ENCODE results near the gene MEOX1. TPM values are rescaled to one million over a fixed set of nuclear protein-coding genes. Genes with fewer than 3 reads are reported as not detected.

The MEOX1 gene
- total and polyA plus RNA-seq, 9 donors, result 0.22 to 7.7 (median 1.2) TPM; not detected in 1

GRCh38 chr17:43679911-43680310 is 18.2 kb upstream of the MEOX1 start:
- Histone ChIP-seq H3K36me3 (no peaks in the 10 kb centered on the region), H3K27ac (no peak overlapping the region), H3K4me1 (ENCODE audit: insufficient read depth) (no peaks in the 10 kb centered on the region), H3K4me3 (no peak overlapping the region), H3K27me3 (no peaks in the 10 kb centered on the region), H3K9me3 (no peaks in the 10 kb centered on the region)
- TF ChIP-seq POLR2A (IDR thresholded peaks at IDR 0.05) (no peak), EP300 (IDR thresholded peaks at IDR 0.05) (no peak)
- TF ChIP-seq, protein P1, sequence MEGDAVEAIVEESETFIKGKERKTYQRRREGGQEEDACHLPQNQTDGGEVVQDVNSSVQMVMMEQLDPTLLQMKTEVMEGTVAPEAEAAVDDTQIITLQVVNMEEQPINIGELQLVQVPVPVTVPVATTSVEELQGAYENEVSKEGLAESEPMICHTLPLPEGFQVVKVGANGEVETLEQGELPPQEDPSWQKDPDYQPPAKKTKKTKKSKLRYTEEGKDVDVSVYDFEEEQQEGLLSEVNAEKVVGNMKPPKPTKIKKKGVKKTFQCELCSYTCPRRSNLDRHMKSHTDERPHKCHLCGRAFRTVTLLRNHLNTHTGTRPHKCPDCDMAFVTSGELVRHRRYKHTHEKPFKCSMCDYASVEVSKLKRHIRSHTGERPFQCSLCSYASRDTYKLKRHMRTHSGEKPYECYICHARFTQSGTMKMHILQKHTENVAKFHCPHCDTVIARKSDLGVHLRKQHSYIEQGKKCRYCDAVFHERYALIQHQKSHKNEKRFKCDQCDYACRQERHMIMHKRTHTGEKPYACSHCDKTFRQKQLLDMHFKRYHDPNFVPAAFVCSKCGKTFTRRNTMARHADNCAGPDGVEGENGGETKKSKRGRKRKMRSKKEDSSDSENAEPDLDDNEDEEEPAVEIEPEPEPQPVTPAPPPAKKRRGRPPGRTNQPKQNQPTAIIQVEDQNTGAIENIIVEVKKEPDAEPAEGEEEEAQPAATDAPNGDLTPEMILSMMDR (IDR thresholded peaks at IDR 0.05), result no peak
- no peak for DNase-seq
- 61 to 68% (median 65%) methylated on average over 8 of the region's 8 CpGs for WGBS, 3 donors
- intact Hi-C loops (cut with DNase I), result no loop called here

DNA sequence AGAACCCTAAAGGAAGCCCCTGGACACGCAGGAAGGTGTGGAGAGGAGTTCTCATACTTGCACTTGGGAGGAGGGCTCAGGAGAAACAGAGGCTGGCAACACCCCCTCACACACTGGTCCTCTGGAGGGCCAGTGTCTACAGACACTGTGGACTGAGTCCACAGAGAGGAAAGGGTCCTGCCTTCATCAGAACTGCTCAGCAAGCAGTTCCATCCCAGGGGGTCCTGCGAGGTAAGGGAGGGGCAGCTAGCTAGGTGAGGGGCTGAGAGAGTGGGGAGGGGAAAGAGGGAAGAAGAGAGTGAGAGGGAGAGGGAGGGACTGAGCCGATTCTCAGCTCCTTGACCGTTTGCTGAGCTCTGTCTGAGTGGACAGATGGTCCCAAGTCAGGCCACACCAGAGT is 17.7 kb upstream of the MEOX1 start:
- H3K4me1 ChIP-seq (ENCODE audit: insufficient read depth), result no peaks in the 10 kb centered on the region
- no peak overlapping the region for H3K4me3 ChIP-seq
- TF ChIP-seq EP300 (IDR thresholded peaks at IDR 0.05), result no peak
- TF ChIP-seq, protein P1 (IDR thresholded peaks at IDR 0.05), result no peak
- no peak for TF ChIP-seq POLR2A (IDR thresholded peaks at IDR 0.05)
- WGBS, 3 donors, result 21 to 32% (median 28%) methylated on average over 4 of the region's 4 CpGs
- DNase-seq, result no peak
- intact Hi-C loops (cut with DNase I), result no loop called here
- no peaks in the 10 kb centered on the region for H3K27me3 ChIP-seq
- H3K36me3 ChIP-seq, result no peaks in the 10 kb centered on the region
- no peak overlapping the region for H3K27ac ChIP-seq
- H3K9me3 ChIP-seq, result no peaks in the 10 kb centered on the region

DNA sequence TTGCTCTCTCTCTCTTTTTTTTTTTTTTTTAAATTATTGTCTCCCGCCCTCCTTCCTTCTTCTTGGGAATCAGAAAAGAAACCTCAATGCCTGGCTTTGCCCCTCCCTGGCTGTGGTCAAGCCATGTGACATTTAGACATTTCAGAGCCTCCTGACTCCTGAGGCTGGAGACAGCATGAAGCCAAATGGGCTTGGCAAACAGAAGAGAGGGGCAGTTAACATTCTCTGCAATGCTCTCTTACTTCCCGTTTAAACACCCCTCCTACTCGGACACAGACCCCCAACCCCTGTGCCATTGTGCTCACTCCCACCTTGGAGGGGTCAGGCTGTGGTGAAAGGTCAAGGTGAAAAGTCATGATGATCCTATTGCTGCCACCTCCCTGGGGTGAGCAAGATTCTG is 14.7 kb upstream of the MEOX1 start:
- TF ChIP-seq EP300 (IDR thresholded peaks at IDR 0.05) (no peak), POLR2A (IDR thresholded peaks at IDR 0.05) (no peak)
- TF ChIP-seq, protein P1 (IDR thresholded peaks at IDR 0.05), result no peak
- no peaks in the 10 kb centered on the region for H3K36me3 ChIP-seq
- no peak for DNase-seq
- 78 to 86% (median 79%) methylated on average over 3 of the region's 3 CpGs for WGBS, 3 donors
- no peaks in the 10 kb centered on the region for H3K4me1 ChIP-seq (ENCODE audit: insufficient read depth)
- H3K27me3 ChIP-seq, result no peaks in the 10 kb centered on the region
- H3K4me3 ChIP-seq, result no peak overlapping the region
- H3K9me3 ChIP-seq, result no peaks in the 10 kb centered on the region
- H3K27ac ChIP-seq, result no peak overlapping the region
- intact Hi-C loops (cut with DNase I), result loop anchor here in 3 of 4 donors (1.0 to 2.0 kb wide), 2 partner anchors 100 to 101 kb away; no protein-coding TSS in a partner anchor

DNA sequence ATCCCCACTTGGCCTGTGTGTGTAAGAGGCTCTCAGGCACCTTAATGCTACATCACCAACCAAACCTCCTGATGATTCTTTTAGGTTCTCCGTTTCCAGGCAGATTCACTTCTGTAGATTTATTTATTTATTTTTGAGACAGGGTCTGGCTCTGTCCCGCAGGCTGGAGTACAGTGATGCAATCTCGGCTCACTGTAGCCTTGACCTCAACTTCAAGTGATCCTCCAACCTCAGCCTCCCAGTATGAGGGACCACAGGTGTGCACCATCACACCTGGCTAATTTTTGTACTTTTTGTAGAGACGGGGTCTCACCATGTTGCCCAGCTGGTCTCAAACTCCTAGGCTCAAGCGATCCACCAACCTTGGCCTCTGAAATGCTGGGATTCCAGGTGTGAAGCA is 12.7 kb upstream of the MEOX1 start:
- no peaks in the 10 kb centered on the region for H3K27me3 ChIP-seq
- no peak overlapping the region for H3K27ac ChIP-seq
- intact Hi-C loops (cut with DNase I), result no loop called here
- TF ChIP-seq EP300 (IDR thresholded peaks at IDR 0.05) (no peak), POLR2A (IDR thresholded peaks at IDR 0.05) (no peak)
- TF ChIP-seq, protein P1 (IDR thresholded peaks at IDR 0.05), result no peak
- H3K9me3 ChIP-seq, result no peaks in the 10 kb centered on the region
- no peak for DNase-seq
- H3K36me3 ChIP-seq, result no peaks in the 10 kb centered on the region
- H3K4me3 ChIP-seq, result no peak overlapping the region
- WGBS, 3 donors, result 82 to 84% (median 82%) methylated on average over 5 of the region's 5 CpGs
- H3K4me1 ChIP-seq (ENCODE audit: insufficient read depth), result no peaks in the 10 kb centered on the region
